ENCODE measurements around the gene DPPA5.
"Not testable (repeated sequence)": the region's sequence is repeated elsewhere in the genome, so short reads cannot be mapped to it uniquely, and the experiment has no call there.

Gene DPPA5

DNA sequence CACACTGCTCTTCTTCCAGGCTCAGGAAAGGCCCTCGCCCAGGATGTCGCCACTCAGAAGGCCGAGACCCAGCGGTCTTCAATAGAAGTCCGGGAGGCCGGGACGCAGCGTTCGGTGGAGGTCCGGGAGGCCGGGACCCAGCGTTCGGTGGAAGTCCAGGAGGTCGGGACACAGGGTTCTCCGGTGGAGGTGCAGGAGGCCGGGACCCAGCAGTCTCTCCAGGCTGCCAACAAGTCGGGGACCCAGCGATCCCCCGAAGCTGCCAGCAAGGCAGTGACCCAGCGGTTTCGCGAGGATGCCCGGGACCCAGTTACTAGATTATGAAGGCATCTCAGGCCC lies 9.4 kb upstream of the DPPA5 start:
- no peak for DNase-seq

DNA sequence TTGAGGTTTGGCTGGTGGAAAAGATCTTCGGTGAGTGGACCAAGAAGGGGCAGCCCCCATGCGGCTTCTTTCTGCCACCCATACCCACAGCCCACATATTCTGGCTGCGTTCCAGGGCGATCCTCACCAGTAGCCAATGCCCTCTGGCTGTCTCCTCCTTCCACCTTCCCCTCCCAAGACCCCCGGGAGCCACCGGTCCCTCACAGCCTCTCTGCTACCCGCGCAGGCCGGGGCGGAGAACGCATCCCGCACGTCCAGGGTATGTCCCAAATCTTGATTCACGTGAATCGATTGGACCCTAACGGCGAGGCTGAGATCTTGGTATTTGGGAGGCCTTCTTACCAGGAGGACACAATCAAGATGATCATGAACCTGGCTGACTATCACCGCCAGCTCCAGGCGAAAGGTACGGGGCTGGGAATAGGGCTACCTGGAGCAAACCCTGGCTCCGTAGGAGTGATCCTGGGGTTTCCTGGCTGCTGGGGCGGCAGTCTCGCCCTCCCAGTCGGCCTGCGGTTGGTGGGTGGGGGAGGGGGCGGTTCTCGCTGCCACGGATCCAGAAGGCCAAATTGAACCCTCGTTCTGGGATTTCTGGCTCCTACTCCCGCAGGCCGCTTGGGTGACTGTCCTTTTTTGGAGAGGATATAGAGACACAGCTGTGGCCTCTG lies 8.9 kb upstream of the DPPA5 start:
- no peak for DNase-seq

GRCh38 chr6:73362358-73362757 lies 8.3 kb upstream of the DPPA5 start, which contains the start of gene KHDC3L:
Gene KHDC3L (plus strand): TSS chr6:73362658. CDS start chr6:73362730, 72 bp downstream.
- no peak for DNase-seq

- no peak for DNase-seq
Observed at GRCh38 chr6:73349311-73349710, 4.8 kb downstream of the DPPA5 start.

DNA sequence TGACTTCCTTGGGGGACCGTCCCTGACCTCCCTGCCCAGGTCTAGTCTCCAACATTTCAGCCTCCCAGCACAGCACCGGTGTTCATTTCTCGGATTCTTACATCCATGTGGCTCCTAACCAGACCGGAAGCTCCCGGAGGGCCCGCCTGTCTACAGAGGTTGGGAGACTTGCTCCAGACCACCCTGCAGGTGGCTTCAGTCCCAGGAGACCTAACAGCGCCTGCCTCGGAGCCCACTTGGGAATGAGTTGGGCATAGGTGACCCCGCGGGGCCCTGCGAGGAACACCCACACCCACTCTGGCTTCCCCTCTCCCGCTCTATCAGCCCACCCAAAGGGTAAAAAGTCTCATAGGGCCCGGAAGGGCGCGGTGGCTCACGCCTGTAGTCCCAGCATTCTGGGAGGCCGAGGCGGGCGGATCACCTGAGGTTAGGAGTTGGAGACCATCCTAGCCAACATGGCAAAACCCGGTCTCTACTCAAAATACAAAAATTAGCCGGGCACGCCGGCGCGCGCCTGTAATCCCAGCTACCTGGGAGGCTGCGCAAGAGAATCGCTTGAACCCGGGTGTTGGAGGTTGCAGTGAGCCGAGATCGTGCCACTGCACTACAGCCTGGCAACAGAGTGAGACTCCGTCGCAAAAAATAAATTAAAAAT lies 5.4 kb downstream of the DPPA5 start:
- DNase-seq: no peak

- DNase-seq: no peak
Observed at GRCh38 chr6:73343164-73343563, 10.9 kb downstream of the DPPA5 start.

GRCh38 chr6:73342174-73342573 lies 11.9 kb downstream of the DPPA5 start:
- DNase-seq: no peak

- no peak for DNase-seq
Observed at GRCh38 chr6:73341335-73341734, 12.7 kb downstream of the DPPA5 start.

- DNase-seq: no peak
Observed at GRCh38 chr6:73340048-73340447, 14.0 kb downstream of the DPPA5 start.

DNA sequence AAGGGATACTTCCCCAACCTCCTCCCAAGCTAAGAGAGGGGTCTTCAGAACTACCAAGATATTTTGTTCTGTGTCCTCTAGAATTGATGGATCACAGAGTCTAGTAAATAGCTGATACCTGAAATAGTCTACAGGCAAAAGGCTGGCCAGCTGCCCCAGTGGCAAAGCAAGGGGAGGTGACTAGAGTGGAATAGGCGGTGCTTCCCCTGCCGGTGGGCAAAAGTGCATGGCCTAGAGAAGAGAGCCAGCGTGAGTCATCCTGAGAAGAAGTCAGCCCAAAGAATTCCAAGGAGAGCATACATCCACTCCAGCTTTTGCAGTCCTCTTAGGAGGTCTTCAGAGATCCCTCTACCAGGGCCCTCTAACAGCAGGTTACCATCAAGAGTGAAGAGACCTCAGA lies 14.7 kb downstream of the DPPA5 start:
- no peak for DNase-seq

DNA sequence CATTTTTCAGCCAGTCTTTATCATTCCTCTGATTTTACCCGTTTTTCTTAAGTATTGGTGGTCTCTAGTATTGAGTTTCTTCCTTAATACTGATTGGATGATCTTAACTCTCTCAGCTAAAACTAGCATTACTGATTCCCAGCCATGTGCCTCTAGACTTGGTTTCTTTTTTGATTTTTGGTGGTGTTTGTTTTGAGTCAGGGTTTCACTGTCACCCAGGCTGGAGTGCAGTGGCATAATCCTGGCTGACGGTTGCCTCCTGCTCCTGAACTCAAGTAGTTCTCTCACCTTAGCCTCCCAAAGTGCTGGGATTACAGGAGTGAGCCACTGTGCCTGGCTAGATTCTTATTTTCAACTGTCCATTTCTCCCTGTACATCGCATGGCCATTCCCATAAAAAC lies 24.9 kb downstream of the DPPA5 start:
- DNase-seq: no peak

GRCh38 chr6:73328790-73329189 lies 25.3 kb downstream of the DPPA5 start:
- no peak for DNase-seq

DNA sequence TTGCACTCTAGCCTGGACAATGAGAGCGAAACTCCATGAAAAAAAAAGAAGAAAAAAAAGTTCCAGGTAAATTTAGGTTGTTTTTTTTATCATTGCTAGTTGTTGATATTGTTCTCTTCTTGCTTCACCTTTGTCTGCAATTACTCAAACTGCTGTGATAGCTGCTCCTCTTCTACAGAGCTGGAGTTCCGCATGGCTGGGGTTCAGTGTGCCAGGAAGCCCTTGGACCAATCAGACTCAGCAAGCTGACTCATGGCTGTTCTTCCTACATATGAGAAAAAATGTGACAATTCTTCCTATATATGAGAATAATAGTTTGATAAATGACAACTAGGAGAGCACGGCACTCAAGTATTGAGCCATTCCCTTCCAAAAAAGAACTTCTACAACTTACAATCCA lies 28.4 kb downstream of the DPPA5 start:
- DNase-seq: no peak

DNA sequence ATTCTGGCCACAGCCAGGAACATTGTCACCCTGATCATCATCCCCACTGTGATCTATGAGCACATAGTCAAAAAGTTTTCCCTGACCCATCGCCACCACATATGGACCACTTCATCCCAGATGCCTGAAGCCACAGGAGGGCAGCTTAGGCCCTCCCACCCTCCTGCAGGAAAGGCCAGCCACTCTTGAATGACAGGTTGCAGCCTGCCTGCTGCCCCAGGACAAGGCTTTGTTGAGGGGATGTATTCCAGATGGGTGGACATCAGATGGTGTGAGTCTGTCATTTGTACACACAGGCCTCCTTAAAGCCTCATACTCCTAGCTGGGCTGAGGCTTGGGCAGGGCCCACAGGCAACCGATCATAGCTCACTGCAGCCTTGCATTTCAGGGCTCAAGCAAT lies 30.8 kb downstream of the DPPA5 start:
- no peak for DNase-seq

DNA sequence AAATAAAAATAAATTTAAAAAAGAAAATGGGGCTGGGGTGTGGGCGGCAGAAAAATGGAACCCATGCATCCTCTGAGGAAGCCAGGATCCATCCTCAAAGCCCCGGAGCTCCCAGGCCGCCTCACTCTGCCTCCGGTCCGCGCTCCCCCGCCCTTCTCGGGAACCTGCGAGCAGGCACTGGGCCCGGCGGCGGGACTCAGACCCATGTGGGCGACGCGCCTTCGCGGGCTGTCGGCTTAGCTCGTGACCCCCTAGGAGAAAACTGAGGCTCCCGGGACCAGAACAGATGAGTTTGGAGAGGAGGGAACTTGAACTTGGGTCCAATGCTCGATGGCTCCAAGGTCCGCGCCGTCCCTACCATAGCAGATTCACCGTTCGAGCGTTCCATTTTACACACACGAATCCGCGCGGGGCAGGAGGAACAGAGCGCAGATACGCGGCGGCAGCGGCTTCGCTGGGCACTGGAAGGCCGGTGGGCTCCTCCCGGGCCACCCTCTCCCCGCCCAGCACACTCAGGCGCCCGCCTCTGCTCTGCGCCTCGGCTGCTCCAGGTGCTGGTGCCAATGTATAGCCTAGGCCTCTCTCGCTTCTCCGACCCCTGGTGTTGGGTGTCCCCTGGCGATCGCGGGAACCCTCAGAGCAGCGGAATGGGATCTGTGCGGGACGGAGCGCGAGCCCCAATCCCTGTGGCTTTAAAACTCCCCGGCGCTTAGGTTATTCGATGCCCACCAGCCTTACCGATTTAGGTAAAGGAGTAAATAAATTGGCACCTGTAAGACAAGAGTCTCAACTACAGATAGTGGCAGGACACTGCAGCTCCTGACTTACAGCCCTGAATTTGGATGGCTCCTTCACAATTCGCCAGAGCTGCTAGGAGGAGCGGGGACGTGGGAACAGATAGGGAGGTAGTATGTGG lies 39.2 kb downstream of the DPPA5 start:
- no peak for DNase-seq

- DNase-seq: not testable (repeated sequence)
Observed at GRCh38 chr6:73310503-73310845, 43.6 kb downstream of the DPPA5 start.

DNA sequence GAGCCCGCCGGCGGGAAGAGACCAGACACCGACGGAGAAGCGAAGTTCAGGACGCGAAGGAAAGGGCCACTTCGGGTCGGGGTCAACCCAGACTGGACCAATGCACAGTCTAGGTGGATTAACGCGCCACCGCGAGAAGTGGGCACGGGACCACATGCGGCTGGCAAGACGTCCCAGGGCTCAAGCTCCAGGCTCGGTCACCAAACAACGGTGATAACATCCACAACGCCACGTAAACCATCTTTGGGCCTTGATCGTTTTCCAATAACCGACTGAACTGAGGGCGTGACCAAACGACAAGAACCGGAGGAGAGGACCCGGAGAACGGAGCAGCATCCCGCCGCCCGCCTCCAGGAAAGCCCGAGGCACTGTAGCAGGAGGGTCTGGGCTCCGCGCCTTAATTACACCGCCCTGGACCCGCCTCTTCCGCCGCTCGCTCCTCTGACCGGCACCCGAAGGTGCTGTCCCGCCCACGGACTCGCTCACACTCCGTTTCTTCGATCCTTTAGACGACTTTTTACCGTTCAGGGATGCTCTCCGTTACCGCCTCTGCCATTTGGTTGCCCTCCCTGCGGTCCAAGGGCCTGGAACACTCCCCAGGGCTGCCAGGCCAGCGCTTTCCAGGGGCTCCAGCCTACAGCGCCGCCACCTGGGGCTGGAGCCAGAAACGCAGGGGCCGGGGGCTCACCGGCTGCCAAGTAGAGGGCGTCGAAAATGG lies 44.1 kb downstream of the DPPA5 start:
- peak; percentile 45 for DNase-seq

GRCh38 chr6:73309535-73309784 lies 44.6 kb downstream of the DPPA5 start:
- DNase-seq: no peak

DNA sequence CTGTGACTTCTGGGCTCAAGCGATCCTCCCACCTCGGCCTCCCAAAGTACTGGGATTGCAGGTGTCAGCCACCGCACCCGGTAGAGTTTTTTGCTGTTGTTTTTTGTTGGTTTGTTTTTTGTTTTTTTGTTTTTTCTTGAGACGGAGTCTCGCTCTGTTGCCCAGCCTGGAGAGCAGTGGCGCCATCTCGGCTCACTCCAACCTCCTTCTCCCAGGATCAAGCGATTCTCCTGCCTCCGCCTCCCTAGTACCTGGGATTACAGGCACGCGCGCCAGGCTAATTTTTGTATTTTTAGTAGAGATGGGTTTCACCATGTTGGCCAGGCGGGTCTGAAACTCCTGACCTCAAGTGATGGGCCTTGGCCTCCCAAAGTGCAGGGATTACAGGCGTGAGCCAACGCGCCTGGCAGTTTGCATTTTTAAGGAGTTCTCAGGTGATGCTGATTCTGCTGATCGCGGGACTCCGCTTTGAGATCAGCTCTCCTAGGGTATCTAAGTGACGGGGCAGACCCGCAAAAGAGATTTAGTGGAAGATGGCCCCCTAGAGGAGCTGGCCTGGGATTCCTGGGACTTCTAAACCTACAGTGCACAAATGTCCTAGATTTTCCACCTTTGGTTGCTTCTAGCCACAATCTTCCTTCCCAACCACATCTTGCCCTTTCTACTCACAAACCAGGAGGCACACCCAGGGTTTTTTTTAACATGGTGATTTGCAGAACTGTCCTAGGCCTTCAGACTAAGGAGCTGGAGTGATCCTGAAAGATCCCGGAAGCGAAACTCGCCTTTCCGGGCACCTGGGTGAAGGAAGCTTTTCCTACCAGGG lies 45.2 kb downstream of the DPPA5 start:
- no peak for DNase-seq

DNA sequence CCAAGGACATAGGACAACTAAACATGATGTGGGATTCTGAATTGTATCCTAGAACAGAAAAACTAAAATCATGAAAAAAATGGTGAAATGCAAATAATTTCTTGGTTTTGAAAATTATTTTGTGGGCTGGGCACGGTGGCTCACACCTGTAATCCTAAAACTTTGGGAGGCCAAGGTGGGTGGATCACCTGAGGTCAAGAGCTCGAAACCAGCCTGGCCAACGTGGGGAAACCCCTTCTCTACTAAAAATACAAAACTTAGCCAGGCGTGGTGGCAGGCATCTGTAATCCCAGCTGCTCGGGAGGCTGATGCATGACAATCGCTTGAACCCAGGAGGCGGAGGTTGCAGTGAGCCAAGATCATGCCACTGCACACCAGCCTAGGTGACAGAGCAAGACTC lies 50.3 kb downstream of the DPPA5 start:
- DNase-seq: not testable (repeated sequence)
